ENCODE data around the gene ALG12.

Gene ALG12

DNA sequence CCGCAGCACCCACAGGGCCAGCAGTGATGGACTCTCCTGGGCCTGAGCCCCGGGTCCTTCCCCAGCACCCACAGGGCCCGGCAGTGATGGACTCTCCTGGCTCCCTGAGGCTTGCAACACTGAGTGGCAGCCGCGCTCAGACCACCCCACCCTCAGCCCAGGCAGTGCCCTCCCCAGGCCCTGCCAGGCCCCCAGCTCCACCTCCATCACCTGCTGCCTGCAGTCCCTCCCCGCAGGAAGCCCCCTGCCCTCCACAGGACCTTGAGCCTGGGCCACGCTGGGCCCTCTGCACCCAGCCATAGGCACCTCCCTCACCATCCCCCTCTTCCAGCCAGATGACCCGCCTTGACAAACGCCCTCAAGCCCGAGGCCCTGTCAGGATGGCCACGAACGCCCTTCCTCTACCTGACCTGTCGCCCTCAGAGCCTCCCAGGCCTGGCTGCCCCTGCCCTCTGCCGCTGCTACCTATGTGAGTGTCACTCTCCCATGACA lies 11.4 kb downstream of the ALG12 start:
- DNase-seq (ENCODE audit: low read depth): no peak
- H3K4me3 ChIP-seq (ENCODE audit: low read length): no peak overlapping the region
- TF ChIP-seq, protein P1, sequence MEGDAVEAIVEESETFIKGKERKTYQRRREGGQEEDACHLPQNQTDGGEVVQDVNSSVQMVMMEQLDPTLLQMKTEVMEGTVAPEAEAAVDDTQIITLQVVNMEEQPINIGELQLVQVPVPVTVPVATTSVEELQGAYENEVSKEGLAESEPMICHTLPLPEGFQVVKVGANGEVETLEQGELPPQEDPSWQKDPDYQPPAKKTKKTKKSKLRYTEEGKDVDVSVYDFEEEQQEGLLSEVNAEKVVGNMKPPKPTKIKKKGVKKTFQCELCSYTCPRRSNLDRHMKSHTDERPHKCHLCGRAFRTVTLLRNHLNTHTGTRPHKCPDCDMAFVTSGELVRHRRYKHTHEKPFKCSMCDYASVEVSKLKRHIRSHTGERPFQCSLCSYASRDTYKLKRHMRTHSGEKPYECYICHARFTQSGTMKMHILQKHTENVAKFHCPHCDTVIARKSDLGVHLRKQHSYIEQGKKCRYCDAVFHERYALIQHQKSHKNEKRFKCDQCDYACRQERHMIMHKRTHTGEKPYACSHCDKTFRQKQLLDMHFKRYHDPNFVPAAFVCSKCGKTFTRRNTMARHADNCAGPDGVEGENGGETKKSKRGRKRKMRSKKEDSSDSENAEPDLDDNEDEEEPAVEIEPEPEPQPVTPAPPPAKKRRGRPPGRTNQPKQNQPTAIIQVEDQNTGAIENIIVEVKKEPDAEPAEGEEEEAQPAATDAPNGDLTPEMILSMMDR (conservative IDR thresholded peaks at IDR 0.05; ENCODE audit: low read depth, low read length): no peak

DNA sequence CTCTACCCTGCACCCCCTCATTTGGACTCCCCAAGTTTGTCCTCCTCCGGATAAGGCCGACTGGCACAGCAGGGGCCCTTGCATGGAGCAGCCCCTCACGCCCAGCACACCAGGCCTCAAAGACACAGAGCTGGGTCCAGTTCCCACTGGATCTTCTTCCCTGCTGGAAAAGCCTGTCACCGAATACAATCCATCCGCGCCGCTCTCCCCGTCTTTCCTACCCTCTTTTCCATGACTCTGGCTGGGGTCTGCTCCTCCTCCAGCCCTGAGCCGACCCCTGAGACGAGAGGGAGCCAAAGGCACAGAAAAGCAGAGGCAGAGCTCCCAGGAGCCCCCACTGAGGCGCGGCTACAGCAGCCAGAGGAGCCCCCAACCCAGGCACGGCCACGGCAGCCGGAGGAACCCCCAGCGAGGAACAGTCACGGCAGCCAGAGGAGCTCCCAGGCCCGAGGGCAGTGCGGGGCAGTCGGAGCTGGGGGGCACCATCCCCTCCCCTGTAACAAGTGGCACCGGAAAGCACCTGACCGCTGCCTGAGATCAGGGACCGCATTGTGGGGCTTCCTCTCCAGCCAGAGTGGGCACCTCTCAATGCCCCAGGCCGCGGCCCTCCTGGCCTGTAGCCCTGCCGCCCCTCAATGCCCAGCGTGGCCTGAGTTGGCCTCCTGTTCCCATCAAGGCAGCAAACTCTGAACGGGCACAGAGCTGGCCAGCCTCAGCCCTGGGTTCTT lies 12.0 kb downstream of the ALG12 start:
- no peak for DNase-seq (ENCODE audit: low read depth)
- TF ChIP-seq, protein P1 (conservative IDR thresholded peaks at IDR 0.05; ENCODE audit: low read depth, low read length): no peak
- H3K4me3 ChIP-seq (ENCODE audit: low read length): no peak overlapping the region

DNA sequence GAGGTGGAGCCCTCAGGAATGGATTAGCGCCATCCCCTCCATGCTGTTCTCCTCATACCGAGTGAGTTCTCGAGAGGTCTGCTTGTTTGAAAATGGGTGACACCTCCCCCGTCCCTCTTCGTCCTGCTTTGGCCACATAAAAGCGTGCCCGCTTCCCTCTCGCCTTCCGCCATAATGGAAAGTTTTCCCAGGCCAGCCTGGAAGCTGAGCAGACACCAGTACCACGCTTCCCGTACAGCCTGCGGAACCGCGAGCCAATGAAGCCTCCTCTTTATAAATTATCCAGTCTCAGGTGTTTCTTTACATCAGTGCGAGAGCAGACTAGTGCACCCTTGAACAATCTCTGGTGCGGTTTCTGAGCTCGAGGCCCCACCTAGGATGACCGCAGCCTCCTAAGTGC lies 12.8 kb downstream of the ALG12 start:
- TF ChIP-seq, protein P1 (conservative IDR thresholded peaks at IDR 0.05; ENCODE audit: low read depth, low read length): no peak
- no peak for DNase-seq (ENCODE audit: low read depth)

DNA sequence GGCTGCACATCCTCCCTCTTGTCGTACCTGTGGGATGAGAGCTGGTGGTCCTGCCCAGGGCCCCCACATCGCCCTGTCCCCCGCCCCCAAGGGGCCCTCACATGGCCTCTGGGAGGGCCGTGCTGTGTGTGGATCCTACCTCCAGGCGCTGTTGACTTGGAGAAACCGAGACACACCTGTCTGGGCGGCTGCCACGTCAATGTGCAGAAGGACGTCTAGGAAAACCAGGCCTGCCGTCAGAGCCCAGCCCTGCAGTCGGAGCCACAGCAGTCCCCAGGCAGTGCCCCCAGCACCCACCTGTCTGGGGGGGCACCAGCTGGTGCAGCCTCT lies 14.2 kb downstream of the ALG12 start:
- H3K4me3 ChIP-seq (ENCODE audit: low read length): no peak overlapping the region
- no peak for DNase-seq (ENCODE audit: low read depth)
- TF ChIP-seq, protein P1 (conservative IDR thresholded peaks at IDR 0.05; ENCODE audit: low read depth, low read length): no peak

More for the DNA sequence above, 12.8 kb downstream of the ALG12 start:
- no peak overlapping the region for H3K4me3 ChIP-seq (ENCODE audit: low read length)

DNA sequence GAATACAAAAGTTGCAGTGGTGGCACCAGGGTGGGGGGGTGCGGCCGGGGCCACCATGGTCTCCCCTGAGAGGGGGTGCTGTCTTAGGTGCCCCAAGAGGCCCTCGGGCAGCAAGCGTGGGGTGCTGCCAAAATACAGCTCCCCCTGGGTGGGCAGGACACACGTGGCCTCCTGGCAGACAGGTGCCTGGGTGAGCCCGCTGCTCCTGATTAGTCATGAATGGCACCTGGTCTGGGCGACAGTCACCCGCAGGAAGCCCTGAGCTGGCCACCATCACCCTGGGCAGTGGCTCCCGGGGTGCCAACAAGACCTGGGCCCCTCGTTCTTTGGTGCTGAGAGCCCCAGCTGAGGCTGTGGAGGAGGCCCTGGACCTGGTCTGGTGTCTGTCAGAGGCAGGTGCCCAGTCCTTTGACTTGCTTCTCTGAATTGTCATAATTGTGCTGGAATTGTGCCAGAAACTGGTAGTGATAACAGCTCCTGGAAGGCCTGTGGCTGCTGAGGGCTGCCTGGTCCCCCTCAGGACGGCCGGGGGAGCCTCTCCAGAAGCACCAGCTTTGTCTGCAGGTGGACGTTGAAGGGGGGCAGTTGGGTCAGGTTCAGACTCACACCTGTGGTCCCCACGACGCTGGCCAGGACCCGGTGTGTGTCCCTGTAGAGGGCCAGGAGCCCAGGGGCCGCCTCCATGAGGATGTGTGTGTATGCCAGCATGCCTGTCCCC lies 14.8 kb downstream of the ALG12 start:
- DNase-seq (ENCODE audit: low read depth): no peak
- no peak overlapping the region for H3K4me3 ChIP-seq (ENCODE audit: low read length)
- TF ChIP-seq, protein P1 (conservative IDR thresholded peaks at IDR 0.05; ENCODE audit: low read depth, low read length): no peak

DNA sequence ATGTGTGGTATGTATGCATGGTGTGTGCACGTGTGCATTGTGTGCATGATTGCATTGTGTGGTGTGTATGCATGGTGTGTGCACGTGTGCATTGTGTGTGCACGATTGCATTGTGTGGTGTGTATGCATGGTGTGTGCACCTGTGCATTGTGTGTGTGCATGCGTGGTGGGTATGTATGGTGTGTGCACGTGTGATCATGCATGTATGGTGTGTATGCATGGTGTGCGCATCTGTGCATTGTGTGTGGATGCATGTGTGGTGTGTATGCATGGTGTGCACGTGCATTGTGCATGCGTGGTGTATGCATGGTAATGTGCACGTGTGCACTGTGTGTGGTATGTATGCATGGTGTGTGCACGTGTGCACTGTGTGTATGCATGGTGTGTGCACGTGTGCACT lies 16.8 kb downstream of the ALG12 start:
- no peak overlapping the region for H3K4me3 ChIP-seq (ENCODE audit: low read length)
- DNase-seq (ENCODE audit: low read depth): no peak
- TF ChIP-seq, protein P1 (conservative IDR thresholded peaks at IDR 0.05; ENCODE audit: low read depth, low read length): no peak
